Right kidney (tissue), 1 donor: ENCODE results near the gene EARS2.
"Not testable (repeated sequence)": the region's sequence is repeated elsewhere in the genome, so short reads cannot be mapped to it uniquely, and the experiment has no call there.

ENCODE experiments used
- DNase-seq: peaks from one replicate; pipeline ENCODE4 v3.0.0-alpha.2; 2016

The EARS2 gene

DNA sequence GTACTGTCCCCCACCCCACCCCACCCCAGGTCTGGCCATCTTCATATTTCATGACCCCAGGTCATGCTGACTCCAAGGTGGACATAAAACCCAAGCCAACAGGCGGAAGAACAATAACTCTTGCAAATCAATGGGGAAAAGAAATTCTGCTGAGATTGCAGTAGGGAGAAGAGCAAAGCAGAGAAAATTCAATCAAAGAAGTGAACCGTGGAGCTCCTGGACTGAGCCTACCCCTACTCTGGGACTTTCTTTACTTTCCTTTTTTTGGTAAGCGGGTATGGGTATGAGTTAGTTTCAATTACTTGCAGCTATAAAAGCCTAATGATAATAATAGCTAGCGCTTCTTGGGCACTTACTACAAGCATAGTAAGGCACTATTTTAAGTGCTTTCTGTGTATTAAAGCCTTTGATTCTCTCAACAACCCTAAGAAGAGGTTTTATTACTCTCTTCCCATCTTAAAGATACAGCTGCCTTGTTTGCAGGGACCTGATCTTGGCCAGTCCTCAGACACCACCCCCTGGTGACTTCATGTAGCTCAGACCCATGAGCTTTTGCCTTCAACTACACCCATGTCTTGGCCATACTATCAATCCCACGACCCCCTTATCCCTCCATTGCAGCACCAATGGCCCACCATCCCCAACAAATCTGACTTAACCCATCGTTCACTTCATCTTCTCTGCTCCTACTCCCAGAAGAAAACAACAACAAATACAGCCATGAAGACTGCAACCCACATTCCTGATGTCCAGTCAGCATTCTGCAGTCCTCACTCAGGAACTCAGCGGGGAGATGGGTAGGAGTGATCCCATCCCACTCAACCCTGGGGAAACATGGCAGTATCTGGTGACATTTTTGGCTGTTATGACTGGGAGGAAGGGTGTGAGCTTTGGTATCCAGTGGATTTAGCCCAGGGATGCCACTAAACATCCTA, 51.2 kb downstream of the EARS2 start:
- no peak for DNase-seq

DNA sequence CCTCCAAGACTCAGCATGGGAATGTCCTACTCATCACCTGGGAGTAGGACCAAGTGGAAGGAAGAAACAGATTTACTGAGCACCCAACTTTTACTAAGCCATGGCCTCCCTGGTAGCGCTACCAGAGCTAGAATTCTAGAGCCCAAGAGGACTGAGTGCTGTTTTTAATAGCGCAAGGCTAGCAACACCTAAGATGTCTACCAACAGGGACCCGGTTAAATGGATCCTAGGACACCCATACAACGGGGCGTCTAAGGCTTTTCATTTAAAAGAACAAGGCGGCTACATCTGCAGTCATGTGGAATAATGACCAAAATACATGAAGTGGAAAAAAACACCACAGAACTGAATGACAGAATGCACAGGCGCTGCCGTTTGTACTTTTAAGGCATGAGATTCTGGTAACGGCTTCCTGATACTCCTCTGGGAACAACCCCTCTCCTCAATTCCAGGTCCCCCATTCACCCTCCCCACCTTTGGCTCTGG, 51.9 kb downstream of the EARS2 start:
- peak; percentile 9 for DNase-seq

- DNase-seq = no peak
Observed at GRCh38 chr16:23504453-23505179, 52.5 kb downstream of the EARS2 start.

GRCh38 chr16:23504076-23504452, 53.1 kb downstream of the EARS2 start:
- DNase-seq = no peak

DNA sequence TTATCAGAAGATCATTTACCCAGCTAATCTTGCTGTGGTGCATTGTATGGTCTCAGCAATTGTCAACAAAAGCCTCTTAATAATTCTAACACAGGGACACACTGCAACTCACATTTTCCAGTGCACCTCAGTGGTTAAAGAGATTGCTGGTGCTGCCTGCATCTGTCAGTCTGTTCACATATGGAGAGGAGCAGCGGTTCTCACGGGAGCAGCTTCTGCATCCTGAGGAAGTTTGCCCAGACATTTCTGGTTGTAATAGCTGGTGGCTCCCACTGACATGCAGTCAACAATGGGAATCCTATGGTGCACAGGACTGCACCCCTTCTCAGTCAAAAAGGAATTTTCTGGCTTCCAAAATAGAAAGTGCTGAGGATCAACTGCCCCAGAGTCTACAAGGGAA, 54.7 kb downstream of the EARS2 start:
- no peak for DNase-seq

DNA sequence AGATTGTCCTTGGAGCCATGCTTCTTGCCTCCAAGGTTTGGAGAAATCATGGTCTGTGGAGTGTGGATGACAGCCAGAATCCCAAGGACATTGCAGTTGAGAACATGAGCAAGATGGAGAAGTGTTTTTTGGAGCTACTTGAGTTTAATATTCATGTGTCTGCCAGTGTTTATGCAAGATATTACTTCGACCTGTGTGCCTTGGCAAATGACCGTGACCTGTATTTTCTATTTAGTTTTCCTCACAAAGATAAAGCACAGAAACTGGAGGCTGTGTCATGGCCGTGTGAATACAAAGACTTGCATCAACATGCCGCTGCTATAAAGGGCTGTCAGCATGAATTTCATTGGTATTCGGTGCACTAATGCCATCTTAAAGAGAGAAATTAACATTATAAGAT, 55.9 kb downstream of the EARS2 start:
- no peak for DNase-seq

DNA sequence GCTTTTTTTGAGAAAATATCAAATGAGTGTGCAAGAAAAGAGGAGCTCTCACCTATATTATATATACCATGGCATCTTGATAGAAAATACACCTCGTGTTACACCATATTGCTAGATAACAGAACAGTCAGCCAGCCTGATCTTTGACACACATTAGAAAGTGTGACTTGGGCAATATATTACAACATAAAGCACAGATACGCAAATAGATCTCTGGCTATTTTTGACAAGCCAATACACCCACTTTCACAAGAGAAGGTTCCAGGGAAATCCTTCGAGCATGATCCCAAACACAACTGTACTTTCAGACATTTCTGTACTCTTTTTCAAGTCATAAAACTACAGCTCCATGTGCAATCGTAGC, 56.3 kb downstream of the EARS2 start:
- DNase-seq = no peak

DNA sequence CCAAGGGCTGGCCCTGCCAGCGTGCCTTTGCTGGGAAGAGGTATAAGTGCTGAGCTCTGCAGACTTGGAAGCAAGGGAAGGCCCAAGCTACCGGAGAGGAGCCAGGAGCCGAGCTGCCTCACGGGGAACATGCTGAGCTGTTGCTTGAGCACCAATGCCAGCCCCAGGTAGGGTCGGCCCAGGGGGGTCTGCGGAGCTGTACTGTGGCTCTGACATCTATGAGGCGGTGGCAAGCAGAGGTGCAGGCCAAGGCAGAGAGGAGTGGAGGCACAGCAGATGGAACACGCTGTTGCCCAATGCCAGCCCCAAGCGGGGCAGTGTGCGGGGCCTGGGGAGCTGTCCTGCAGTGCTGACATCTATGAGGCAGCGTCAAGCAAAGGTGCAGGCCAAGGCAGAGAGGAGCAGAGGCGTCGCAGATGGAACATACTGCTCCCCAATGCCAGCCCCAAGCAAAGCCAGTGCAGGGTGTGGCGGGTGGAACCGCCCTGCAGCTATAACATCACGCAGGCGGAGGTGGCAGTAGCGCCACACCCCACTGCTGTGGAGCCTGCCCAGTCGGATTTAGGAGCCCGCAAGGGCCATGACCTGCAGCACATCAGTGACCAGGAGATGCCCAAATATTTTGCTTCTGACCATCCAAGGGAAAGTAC, 56.8 kb downstream of the EARS2 start:
- DNase-seq = no peak

DNA sequence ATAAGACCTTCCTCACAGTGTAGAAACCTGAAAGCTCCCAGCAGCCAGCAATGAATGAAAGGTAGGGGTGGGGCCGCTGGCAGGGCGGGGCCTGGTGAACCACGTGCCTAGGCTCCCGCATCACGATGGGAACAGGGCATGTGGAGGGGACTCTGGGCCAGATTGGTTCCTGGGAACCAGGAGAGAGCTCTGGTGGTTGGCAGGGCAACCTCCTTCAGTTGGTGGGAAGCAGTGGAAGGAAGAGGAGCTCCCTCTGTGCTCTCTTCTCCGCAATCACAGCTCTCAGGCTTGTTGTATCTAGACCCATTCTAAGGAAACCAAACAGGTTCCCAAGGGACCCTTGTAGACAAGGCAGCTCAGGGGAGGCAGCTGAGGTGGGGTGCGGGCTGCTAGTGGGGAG, 57.3 kb downstream of the EARS2 start:
- no peak for DNase-seq

- no peak for DNase-seq
Observed at GRCh38 chr16:23498863-23499262, 58.3 kb downstream of the EARS2 start.

- no peak for DNase-seq
Observed at GRCh38 chr16:23497543-23497868, 59.6 kb downstream of the EARS2 start.

GRCh38 chr16:23496821-23497542, 60.2 kb downstream of the EARS2 start:
- no peak for DNase-seq

DNA sequence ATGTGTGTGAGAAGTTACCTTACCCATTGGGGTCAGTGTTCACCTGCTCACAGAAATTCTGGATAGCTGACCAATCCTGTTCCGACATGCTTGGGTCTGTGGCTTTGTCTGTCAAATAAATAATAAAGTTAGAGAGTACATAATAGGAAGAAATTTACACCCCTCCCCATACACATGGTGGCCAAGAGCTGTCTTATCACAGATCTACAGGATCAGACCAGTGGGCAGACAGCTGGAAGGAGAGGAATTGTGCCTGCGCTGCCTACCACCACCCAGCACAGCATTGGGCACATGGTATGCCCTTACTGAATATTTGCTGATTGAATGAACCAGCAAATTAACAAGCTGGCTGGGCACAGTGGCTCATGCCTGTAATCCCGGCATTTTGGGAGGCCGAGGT, 61.5 kb downstream of the EARS2 start:
- DNase-seq = no peak

- DNase-seq = no peak
Observed at GRCh38 chr16:23494188-23494587, 63.0 kb downstream of the EARS2 start.

GRCh38 chr16:23491490-23492391, 65.4 kb downstream of the EARS2 start:
- DNase-seq = no peak

- DNase-seq = no peak
Observed at GRCh38 chr16:23486480-23486879, 70.7 kb downstream of the EARS2 start.

- DNase-seq = no peak
Observed at GRCh38 chr16:23485841-23486240, 71.3 kb downstream of the EARS2 start.

DNA sequence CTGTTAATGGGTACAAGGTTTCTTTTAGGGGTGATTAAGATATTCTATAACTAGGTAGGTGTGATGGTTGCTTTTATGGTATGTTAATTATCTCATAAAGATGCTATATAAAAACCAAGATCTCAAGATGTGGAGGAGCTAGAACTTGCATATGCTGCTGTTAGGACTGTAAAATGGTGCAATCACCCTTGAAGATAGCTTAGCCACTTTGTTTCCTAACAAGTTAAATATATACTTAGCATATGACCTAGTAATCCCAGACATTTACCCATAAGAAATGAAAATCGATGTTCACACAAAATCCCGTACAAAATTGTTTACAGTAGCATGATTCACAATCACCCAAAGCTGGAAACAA, 71.9 kb downstream of the EARS2 start:
- no peak for DNase-seq

DNA sequence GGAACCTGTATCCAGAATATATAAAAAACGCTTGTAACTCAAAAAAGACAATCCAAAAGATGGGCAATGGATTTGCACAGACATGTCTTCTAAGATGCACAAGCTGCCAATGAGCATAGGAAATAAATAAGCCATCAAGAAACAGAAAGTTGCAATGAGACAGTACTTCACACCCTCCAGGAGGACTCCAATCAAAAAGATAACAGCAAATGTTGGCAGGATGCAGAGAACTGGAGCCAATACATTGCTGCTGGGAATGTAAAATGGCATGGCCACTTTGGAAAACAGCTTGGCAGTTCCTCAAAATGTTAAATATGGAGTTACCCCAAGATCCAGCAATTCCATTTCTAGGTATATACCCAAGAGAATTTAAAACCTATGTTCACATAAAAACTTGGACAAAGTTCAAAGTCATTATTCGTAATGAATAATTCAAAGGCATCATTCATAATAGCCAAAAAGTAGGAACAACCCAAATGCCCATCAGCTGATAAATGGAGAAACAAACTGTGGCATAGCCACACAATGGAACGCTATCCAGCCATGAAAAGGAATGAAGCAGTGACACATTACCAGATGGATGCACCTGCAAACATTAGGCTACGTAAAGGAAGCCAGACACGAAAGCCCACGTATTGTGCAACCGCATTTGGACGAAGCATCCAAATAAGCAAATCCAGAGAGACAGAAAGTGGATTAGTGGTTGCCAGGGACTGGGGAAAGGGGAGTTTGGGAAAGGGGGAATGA, 72.5 kb downstream of the EARS2 start:
- DNase-seq = no peak

DNA sequence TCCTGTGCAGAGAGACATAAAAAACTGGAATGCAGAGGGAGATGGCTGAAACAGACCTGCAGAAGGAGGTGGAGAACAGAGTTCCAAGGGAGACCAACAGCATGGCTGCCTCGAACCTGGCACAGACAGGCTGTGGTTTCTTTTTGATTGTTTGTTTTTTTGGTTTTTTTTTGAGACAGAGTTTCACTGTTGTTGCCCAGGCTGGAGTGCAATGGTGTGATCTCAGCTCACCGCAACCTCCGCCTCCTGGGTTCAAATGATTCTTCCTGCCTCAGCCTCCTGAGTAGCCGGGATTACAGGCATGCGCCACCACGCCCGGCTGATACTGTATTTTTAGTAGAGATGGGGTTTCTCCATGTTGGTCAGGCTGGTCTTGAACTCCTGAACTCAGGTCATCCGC, 73.7 kb downstream of the EARS2 start:
- DNase-seq = not testable (repeated sequence)

DNA sequence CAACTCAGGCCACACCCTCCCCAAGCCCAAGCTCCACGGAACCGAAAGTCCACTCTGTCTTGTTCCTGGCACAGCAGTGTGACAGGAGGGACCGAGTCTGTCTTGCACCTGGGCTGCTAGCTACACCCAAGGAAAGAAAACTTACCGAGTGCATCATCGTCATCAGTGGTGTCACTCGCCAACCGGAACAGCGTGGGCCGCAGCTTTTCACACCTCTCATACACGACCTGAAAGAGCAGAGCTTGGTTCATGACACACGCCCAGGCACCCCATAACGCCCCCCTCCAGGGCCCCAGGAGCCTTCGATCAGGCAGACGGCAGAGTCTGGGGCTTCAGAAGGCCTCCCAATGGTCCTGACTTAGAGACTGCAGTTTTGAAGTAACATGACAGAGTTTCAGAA, 74.4 kb downstream of the EARS2 start:
- DNase-seq = no peak
